H7 (cell line): ENCODE data around the gene TMEM213. TPM values are rescaled to one million over a fixed set of nuclear protein-coding genes. Genes with fewer than 3 reads are reported as not detected.
A peak's percentile ranks its signal among the peaks of the same experiment; 100 is the strongest.

Experiments used
- DNase-seq: peaks from one replicate; pipeline ENCODE4 v3.0.0; 2012
- H3K27me3 ChIP-seq: 2 replicates; pipeline ENCODE4 v1.6.0; 2011; ENCODE audit warnings: mild to moderate bottlenecking, low read length; ENCODE audit not compliant: control insufficient read depth, insufficient read depth
- H3K36me3 ChIP-seq: replicated peaks from 2 replicates; pipeline ENCODE4 v1.5.1; 2011; ENCODE audit warnings: low read length; ENCODE audit not compliant: control insufficient read depth, insufficient read depth
- H3K4me3 ChIP-seq: 2 replicates; pipeline ENCODE4 v1.5.1; 2011; ENCODE audit warnings: low read depth, mild to moderate bottlenecking, control low read depth, low read length, moderate library complexity; ENCODE audit not compliant: insufficient read depth
- total RNA-seq: library from RNA; depleted of rRNA; stranded (reverse); fragments of >200 nt; shearing (Covaris generic); gene quantifications from 2 replicates; pipeline ENCODE4 v1.2.3, GENCODE V29; 2014; rRNA removed

Gene TMEM213
- total RNA-seq, 1 experiment from 2014 or later = not detected

DNA sequence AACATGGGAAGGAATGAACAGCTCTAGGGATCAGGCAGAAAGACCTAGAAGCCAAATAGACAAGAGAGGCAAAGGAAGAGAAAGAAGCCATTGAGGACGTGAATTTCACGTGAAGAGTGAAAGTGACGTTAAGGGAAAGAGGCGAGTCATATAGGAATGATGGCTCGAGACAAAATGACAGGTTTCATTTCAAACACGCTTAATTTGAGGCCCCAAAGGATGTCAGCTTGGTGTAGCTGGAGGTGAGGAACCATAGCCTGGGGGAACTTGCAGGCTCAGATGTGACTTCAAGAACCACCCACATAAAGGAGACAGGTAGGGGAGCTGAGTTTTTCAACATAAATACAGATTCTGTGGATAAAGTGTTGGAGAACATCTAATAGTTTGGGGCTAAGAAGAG is 84.5 kb downstream of the TMEM213 start:
- no peak overlapping the region for H3K4me3 ChIP-seq
- no peaks in the 10 kb centered on the region; the same call in 1 of the 2 replicates for H3K36me3 ChIP-seq
- DNase-seq = no peak
- no peaks in the 10 kb centered on the region for H3K27me3 ChIP-seq

DNA sequence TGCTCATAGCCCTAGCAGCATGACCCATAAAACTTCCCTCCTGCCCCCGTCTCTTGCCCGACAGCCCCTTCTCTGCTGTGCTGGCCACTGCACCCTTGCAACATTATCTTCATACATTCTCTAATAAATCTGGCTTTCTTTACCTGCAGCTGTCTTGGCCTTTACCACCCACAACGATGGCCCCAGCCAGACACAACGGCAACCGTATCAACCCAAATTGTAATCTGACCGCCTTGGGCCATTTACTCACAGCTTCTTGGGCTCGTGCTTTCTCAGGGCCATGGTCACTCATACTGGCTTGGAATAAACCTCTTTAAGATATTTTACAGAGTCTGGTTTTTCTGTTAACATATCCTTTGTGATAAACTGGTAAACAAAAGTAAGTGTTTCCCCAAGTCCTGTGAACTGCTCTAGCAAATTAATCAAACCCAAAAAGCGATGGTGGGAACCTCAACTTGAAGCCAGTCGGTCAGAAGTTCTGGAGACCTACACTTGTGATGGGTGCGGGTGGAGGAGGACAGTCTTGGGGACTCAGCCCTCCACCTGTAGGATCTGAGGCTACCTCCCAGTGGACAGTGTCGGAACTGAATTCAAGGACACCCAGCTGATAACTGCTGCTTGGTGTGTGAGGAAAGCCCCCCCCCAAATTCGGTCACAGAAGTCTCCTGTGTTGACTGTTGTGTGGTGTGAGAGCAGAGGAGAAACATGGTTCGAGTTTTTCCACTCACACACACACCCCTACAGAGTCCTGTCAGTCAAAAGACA is 87.8 kb downstream of the TMEM213 start:
- Histone ChIP-seq H3K36me3 (no peaks in the 10 kb centered on the region; the same call in 1 of the 2 replicates), H3K4me3 (no peak overlapping the region), H3K27me3 (no peaks in the 10 kb centered on the region)
- peak; percentile 32 for DNase-seq

DNA sequence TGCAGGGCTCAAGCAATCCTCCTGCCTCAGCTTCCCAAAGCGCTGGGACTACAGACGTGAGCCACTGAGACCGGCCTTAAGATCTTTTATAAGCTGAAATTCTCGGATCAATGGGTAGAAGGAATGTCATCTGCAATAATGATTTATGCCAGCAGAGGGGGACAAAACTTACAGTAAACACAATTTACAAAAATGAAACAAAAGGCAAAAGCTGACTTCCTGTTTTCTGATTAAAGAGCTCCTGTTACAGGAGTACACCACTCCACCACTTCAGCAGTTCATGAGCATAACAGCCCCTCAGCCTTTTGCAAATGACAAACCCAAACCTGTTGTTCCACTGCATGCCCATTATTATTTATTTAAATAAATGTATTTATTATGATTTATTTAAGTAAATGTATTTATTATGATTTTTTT is 88.7 kb downstream of the TMEM213 start:
- no peak overlapping the region for H3K4me3 ChIP-seq
- DNase-seq = no peak
- H3K36me3 ChIP-seq = no peaks in the 10 kb centered on the region; the same call in 1 of the 2 replicates
- H3K27me3 ChIP-seq = no peaks in the 10 kb centered on the region

DNA sequence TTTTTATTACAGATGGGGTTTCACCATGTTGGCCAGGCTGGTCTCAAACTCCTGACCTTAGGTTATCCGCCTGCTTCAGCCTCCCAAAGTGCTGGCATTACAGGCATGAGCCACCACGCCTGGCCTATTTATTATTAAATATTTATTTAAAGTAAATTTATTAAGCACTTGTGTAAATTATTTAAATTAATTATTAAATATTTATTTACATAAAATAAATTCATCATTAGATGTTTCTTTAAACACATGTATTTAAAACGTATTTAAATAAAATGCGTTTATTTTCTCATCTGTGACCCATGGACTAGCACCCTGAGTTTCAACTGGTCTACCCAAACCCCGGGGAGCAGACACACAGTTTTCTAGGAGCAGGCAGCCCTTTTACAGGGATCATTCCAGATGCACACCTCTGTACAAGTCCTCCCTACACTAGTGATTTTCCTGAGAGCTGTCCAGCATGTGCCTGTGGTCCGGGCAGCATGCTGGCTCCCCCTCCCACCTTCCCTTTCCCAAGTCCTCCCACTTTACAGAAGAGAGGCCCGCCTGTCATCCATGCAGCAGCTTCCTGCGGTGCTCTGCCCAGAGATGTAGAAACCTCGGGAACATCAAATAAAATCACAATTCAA is 89.4 kb downstream of the TMEM213 start:
- Histone ChIP-seq H3K4me3 (no peak overlapping the region), H3K27me3 (no peaks in the 10 kb centered on the region), H3K36me3 (no peaks in the 10 kb centered on the region; the same call in 1 of the 2 replicates)
- no peak for DNase-seq

Other genes starting within 250 kb of the TMEM213 start
- gene SVOPL, start 96.6 kb upstream of the TMEM213 start, total RNA-seq = 0.33 and 2.3 TPM in 2 replicates
- gene ATP6V0A4, start 202 bp downstream of the TMEM213 start, total RNA-seq = 0.42 and 0.59 TPM in 2 replicates
- 6.0 and 6.4 TPM in 2 replicates for gene KIAA1549, start 183.4 kb downstream of the TMEM213 start, total RNA-seq
- gene ZC3HAV1L, start 238.0 kb downstream of the TMEM213 start, total RNA-seq = 1.1 and 1.7 TPM in 2 replicates